ENCODE measurements around the gene SETD4. TPM values are rescaled to one million over a fixed set of nuclear protein-coding genes. Genes with fewer than 3 reads are reported as not detected.
A peak's percentile ranks its signal among the peaks of the same experiment; 100 is the strongest.

Gene SETD4
- total RNA-seq, 1 donor from 2014 or later: 21.6 TPM

- Mint-ChIP-seq H3K4me3 (no peak overlapping the region), H3K27ac (no peak overlapping the region)
Observed at GRCh38 chr21:36029309-36029708, 31.0 kb downstream of the SETD4 start.

GRCh38 chr21:36028127-36029069 lies 31.9 kb downstream of the SETD4 start:
- H3K4me1 Mint-ChIP-seq: peaks cover 4% of the 10 kb centered on the region

More at GRCh38 chr21:36029309-36029708, 31.0 kb downstream of the SETD4 start:
- Histone ChIP-seq H2AFZ (replicated peaks) (no peak overlapping the region), H3K4me3 (no peak overlapping the region), H3K36me3 (no peaks in the 10 kb centered on the region), H3F3A (ENCODE audit: low read depth) (no peaks in the 10 kb centered on the region), H3K27ac (no peak overlapping the region), H3K27me3 (no peaks in the 10 kb centered on the region), H3K79me2 (ENCODE audit: low read depth) (no peaks in the 10 kb centered on the region), H4K20me1 (ENCODE audit: low read depth) (no peaks in the 10 kb centered on the region), H3K4me2 (no peak overlapping the region), H3K9me3 (ENCODE audit: low read depth) (no peaks in the 10 kb centered on the region), H3K9ac (no peak overlapping the region), H3K4me1 (no peaks in the 10 kb centered on the region)
- no peak for DNase-seq (ENCODE audit: low spot score)
- Mint-ChIP-seq H3K36me3 (peaks cover 2% of the 10 kb centered on the region), H3K27me3 (ENCODE audit: insufficient read depth, low read depth) (no peaks in the 10 kb centered on the region), H3K4me1 (peaks cover 4% of the 10 kb centered on the region), H3K9me3 (no peaks in the 10 kb centered on the region)
- TF ChIP-seq CTCF (IDR thresholded peaks at IDR 0.05) (no peak), EZH2 (IDR thresholded peaks at IDR 0.05) (no peak), EZH2phosphoT487 (IDR thresholded peaks at IDR 0.05) (no peak)

GRCh38 chr21:36027347-36027746 lies 33.0 kb downstream of the SETD4 start:
- no peak for DNase-seq (ENCODE audit: low spot score)
- Histone ChIP-seq H3K4me3 (no peak overlapping the region), H3K27ac (no peak overlapping the region), H3K9ac (no peak overlapping the region), H3K79me2 (ENCODE audit: low read depth) (no peaks in the 10 kb centered on the region), H3K27me3 (no peaks in the 10 kb centered on the region), H3K9me3 (ENCODE audit: low read depth) (no peaks in the 10 kb centered on the region), H3F3A (ENCODE audit: low read depth) (no peaks in the 10 kb centered on the region), H3K4me1 (no peaks in the 10 kb centered on the region), H4K20me1 (ENCODE audit: low read depth) (no peaks in the 10 kb centered on the region), H3K36me3 (no peaks in the 10 kb centered on the region), H2AFZ (replicated peaks) (no peak overlapping the region), H3K4me2 (no peak overlapping the region)
- Mint-ChIP-seq H3K36me3 (peaks cover 2% of the 10 kb centered on the region), H3K27ac (no peak overlapping the region), H3K4me1 (peaks cover 4% of the 10 kb centered on the region), H3K9me3 (no peaks in the 10 kb centered on the region), H3K4me3 (no peak overlapping the region), H3K27me3 (ENCODE audit: insufficient read depth, low read depth) (no peaks in the 10 kb centered on the region)
- TF ChIP-seq EZH2 (IDR thresholded peaks at IDR 0.05) (no peak), CTCF (IDR thresholded peaks at IDR 0.05) (no peak), EZH2phosphoT487 (IDR thresholded peaks at IDR 0.05) (no peak)

More at GRCh38 chr21:36028127-36029069, 31.9 kb downstream of the SETD4 start:
- Histone ChIP-seq H3F3A (ENCODE audit: low read depth) (no peaks in the 10 kb centered on the region), H2AFZ (replicated peaks) (peak overlapping the region; percentile 94), H3K27me3 (no peaks in the 10 kb centered on the region), H3K79me2 (ENCODE audit: low read depth) (no peaks in the 10 kb centered on the region), H3K4me2 (no peak overlapping the region), H3K4me3 (no peak overlapping the region), H3K36me3 (no peaks in the 10 kb centered on the region), H3K27ac (no peak overlapping the region), H3K9me3 (ENCODE audit: low read depth) (no peaks in the 10 kb centered on the region), H3K4me1 (no peaks in the 10 kb centered on the region), H4K20me1 (ENCODE audit: low read depth) (no peaks in the 10 kb centered on the region), H3K9ac (no peak overlapping the region)
- TF ChIP-seq EZH2phosphoT487 (IDR thresholded peaks at IDR 0.05): no peak
- TF ChIP-seq EZH2 (IDR thresholded peaks at IDR 0.05): no peak
- peak; percentile 94 for TF ChIP-seq CTCF (IDR thresholded peaks at IDR 0.05)
- H3K9me3 Mint-ChIP-seq: no peaks in the 10 kb centered on the region
- no peaks in the 10 kb centered on the region for H3K27me3 Mint-ChIP-seq (ENCODE audit: insufficient read depth, low read depth)
- H3K4me3 Mint-ChIP-seq: no peak overlapping the region
- peak; percentile 79 for DNase-seq (ENCODE audit: low spot score)
- peaks cover 2% of the 10 kb centered on the region for H3K36me3 Mint-ChIP-seq
- no peak overlapping the region for H3K27ac Mint-ChIP-seq

Data from neural progenitor cell (in vitro differentiated cells).